ENCODE measurements around the gene UQCRC1. TPM values are rescaled to one million over a fixed set of nuclear protein-coding genes. Genes with fewer than 3 reads are reported as not detected.

Gene UQCRC1
- total and polyA plus RNA-seq, 2 donors (not counting 1 experiment from before 2014, with no cell fraction given): 226 to 366 TPM

GRCh38 chr3:48641396-48641795 is 31.9 kb upstream of the UQCRC1 start:
- Histone ChIP-seq H3K4me1 (ENCODE audit: control insufficient read depth, extremely low read depth, insufficient read depth, low read length) (no peaks in the 10 kb centered on the region), H3K36me3 (ENCODE audit: control insufficient read depth, insufficient read depth, low read length) (no peaks in the 10 kb centered on the region), H3K4me2 (ENCODE audit: extremely low read depth, insufficient read depth, low read length) (no peak overlapping the region), H4K20me1 (ENCODE audit: control insufficient read depth, extremely low read depth, insufficient read depth, low read length) (no peaks in the 10 kb centered on the region), H3K27ac (ENCODE audit: insufficient read depth, low read length) (no peak overlapping the region), H3K79me2 (ENCODE audit: control insufficient read depth, insufficient read depth, low read length) (no peaks in the 10 kb centered on the region), H3K4me3 (replicated peaks in 1 of 4; ENCODE audit: control extremely low read depth in 1 of 4, insufficient read depth in 1 of 4, low read depth in 3 of 4, low read length in 4 of 4) (no peak overlapping the region), H3K9ac (ENCODE audit: insufficient read depth, low read length) (no peak overlapping the region), H3K9me3 (ENCODE audit: control insufficient read depth, insufficient read depth, low read depth, low read length) (no peaks in the 10 kb centered on the region), H2AFZ (ENCODE audit: low read length) (no peak overlapping the region), H3K27me3 (ENCODE audit: control insufficient read depth, insufficient read depth, low read length) (no peaks in the 10 kb centered on the region)
- no peak for DNase-seq (ENCODE audit: low read depth in 2 of 2)
- TF ChIP-seq EZH2 (IDR thresholded peaks at IDR 0.05; ENCODE audit: low read length, missing control alignments) (no peak), CTCF (conservative IDR thresholded peaks at IDR 0.05 in 1 of 2, IDR thresholded peaks at IDR 0.05 in 1 of 2; ENCODE audit: low read depth in 1 of 2, low read length in 2 of 2) (no peak)

GRCh38 chr3:48639944-48640606 is 30.6 kb upstream of the UQCRC1 start:
- no peak overlapping the region for H2AFZ ChIP-seq (ENCODE audit: low read length)
- no peaks in the 10 kb centered on the region for H3K79me2 ChIP-seq (ENCODE audit: control insufficient read depth, insufficient read depth, low read length)
- H3K36me3 ChIP-seq (ENCODE audit: control insufficient read depth, insufficient read depth, low read length): no peaks in the 10 kb centered on the region
- H3K9ac ChIP-seq (ENCODE audit: insufficient read depth, low read length): no peak overlapping the region
- TF ChIP-seq EZH2 (IDR thresholded peaks at IDR 0.05; ENCODE audit: low read length, missing control alignments): no peak
- no peak for TF ChIP-seq CTCF (conservative IDR thresholded peaks at IDR 0.05 in 1 of 2, IDR thresholded peaks at IDR 0.05 in 1 of 2; ENCODE audit: low read depth in 1 of 2, low read length in 2 of 2)
- no peaks in the 10 kb centered on the region for H3K9me3 ChIP-seq (ENCODE audit: control insufficient read depth, insufficient read depth, low read depth, low read length)
- no peak overlapping the region for H3K27ac ChIP-seq (ENCODE audit: insufficient read depth, low read length)
- DNase-seq (ENCODE audit: low read depth in 2 of 2): no peak
- no peaks in the 10 kb centered on the region for H4K20me1 ChIP-seq (ENCODE audit: control insufficient read depth, extremely low read depth, insufficient read depth, low read length)
- H3K27me3 ChIP-seq (ENCODE audit: control insufficient read depth, insufficient read depth, low read length): no peaks in the 10 kb centered on the region
- no peak overlapping the region for H3K4me2 ChIP-seq (ENCODE audit: extremely low read depth, insufficient read depth, low read length)
- H3K4me1 ChIP-seq (ENCODE audit: control insufficient read depth, extremely low read depth, insufficient read depth, low read length): no peaks in the 10 kb centered on the region
- H3K4me3 ChIP-seq (replicated peaks in 1 of 4; ENCODE audit: control extremely low read depth in 1 of 4, insufficient read depth in 1 of 4, low read depth in 3 of 4, low read length in 4 of 4): no peak overlapping the region

GRCh38 chr3:48637305-48637704 is 27.9 kb upstream of the UQCRC1 start:
- no peak overlapping the region for H3K4me3 ChIP-seq (replicated peaks in 1 of 4; ENCODE audit: control extremely low read depth in 1 of 4, insufficient read depth in 1 of 4, low read depth in 3 of 4, low read length in 4 of 4)
- H3K9ac ChIP-seq (ENCODE audit: insufficient read depth, low read length): no peak overlapping the region
- no peak for DNase-seq (ENCODE audit: low read depth in 2 of 2)
- H3K27me3 ChIP-seq (ENCODE audit: control insufficient read depth, insufficient read depth, low read length): no peaks in the 10 kb centered on the region
- TF ChIP-seq CTCF (conservative IDR thresholded peaks at IDR 0.05 in 1 of 2, IDR thresholded peaks at IDR 0.05 in 1 of 2; ENCODE audit: low read depth in 1 of 2, low read length in 2 of 2) (no peak), EZH2 (IDR thresholded peaks at IDR 0.05; ENCODE audit: low read length, missing control alignments) (no peak)
- no peaks in the 10 kb centered on the region for H3K9me3 ChIP-seq (ENCODE audit: control insufficient read depth, insufficient read depth, low read depth, low read length)
- no peak overlapping the region for H3K4me2 ChIP-seq (ENCODE audit: extremely low read depth, insufficient read depth, low read length)
- peaks cover 9% of the 10 kb centered on the region for H3K36me3 ChIP-seq (ENCODE audit: control insufficient read depth, insufficient read depth, low read length)
- no peak overlapping the region for H3K27ac ChIP-seq (ENCODE audit: insufficient read depth, low read length)
- no peaks in the 10 kb centered on the region for H4K20me1 ChIP-seq (ENCODE audit: control insufficient read depth, extremely low read depth, insufficient read depth, low read length)
- H3K79me2 ChIP-seq (ENCODE audit: control insufficient read depth, insufficient read depth, low read length): peaks cover 6% of the 10 kb centered on the region
- H3K4me1 ChIP-seq (ENCODE audit: control insufficient read depth, extremely low read depth, insufficient read depth, low read length): peaks cover 6% of the 10 kb centered on the region
- H2AFZ ChIP-seq (ENCODE audit: low read length): no peak overlapping the region
